Smooth muscle cell (in vitro differentiated cells): Measurements from ENCODE around the gene TUBA4A. TPM values are rescaled to one million over a fixed set of nuclear protein-coding genes. Genes with fewer than 3 reads are reported as not detected.

Experiments
- DNase-seq: peaks from one replicate; lab custom pipeline; 2025; ENCODE audit not compliant: unreplicated experiment; lab: John Stamatoyannopoulos, UW
- H2AFZ ChIP-seq: fragments of 200-600 bp; sonication (generic); 2 replicates; pipeline ENCODE4 v1.6.0; 2016; ENCODE audit warnings: antibody characterized with exemption, low read depth, mild to moderate bottlenecking
- H3F3A ChIP-seq: fragments of 200-600 bp; sonication (generic); 2 replicates; pipeline ENCODE4 v1.6.0; 2017; ENCODE audit warnings: antibody characterized with exemption, low read depth
- H3K27ac ChIP-seq: fragments of 200-600 bp; sonication (generic); 2 replicates; pipeline ENCODE4 v1.5.1; 2016; ENCODE audit warnings: low read depth, mild to moderate bottlenecking
- H3K27me3 ChIP-seq: fragments of 200-600 bp; sonication (generic); 2 replicates; pipeline ENCODE4 v1.6.1; 2016; ENCODE audit warnings: low read depth, mild to moderate bottlenecking
- H3K36me3 ChIP-seq: fragments of 200-600 bp; sonication (generic); 2 replicates; pipeline ENCODE4 v1.5.1; 2016; ENCODE audit warnings: low read depth
- H3K4me1 ChIP-seq: fragments of 200-600 bp; sonication (generic); 2 replicates; pipeline ENCODE4 v1.5.1; 2016; ENCODE audit warnings: low read depth
- H3K4me2 ChIP-seq: fragments of 200-600 bp; sonication (generic); 2 replicates; pipeline ENCODE4 v1.6.0; 2016; ENCODE audit warnings: mild to moderate bottlenecking
- H3K4me3 ChIP-seq: fragments of 200-600 bp; sonication (generic); 2 replicates; pipeline ENCODE4 v1.5.1; 2016; ENCODE audit warnings: mild to moderate bottlenecking
- H3K79me2 ChIP-seq: fragments of 200-600 bp; sonication (generic); 2 replicates; pipeline ENCODE4 v1.6.0; 2016; ENCODE audit warnings: low read depth, mild to moderate bottlenecking
- H3K9ac ChIP-seq: fragments of 200-600 bp; sonication (generic); 2 replicates; pipeline ENCODE4 v1.6.0; 2016; ENCODE audit warnings: low read depth
- H3K9me3 ChIP-seq: fragments of 200-600 bp; sonication (generic); replicated peaks from 2 replicates; pipeline ENCODE4 v1.5.1; 2016; ENCODE audit warnings: low read depth
- H4K20me1 ChIP-seq: fragments of 200-600 bp; sonication (generic); 2 replicates; pipeline ENCODE4 v1.6.0; 2016; ENCODE audit warnings: low read depth
- CTCF ChIP-seq: fragments of 200-600 bp; sonication (generic); IDR thresholded peaks from 2 replicates; pipeline ENCODE4 v1.5.1; 2017; ENCODE audit warnings: borderline replicate concordance, mild to moderate bottlenecking, antibody characterized with exemption; ENCODE audit not compliant: insufficient read depth, poor library complexity, severe bottlenecking
- WGBS: methylation state at CpG from one replicate; pipeline ENCODE4 v1.1.7; 2016; ENCODE audit warnings: low lambda C conversion rate; 5-methylcytosine and 5-hydroxymethylcytosine counted together
- polyA plus RNA-seq: library from polyadenylated mRNA; unstranded; fragments of >200 nt; fragmentation: Nextera tagmentation; extraction: Ambion mirVana; gene quantifications from 2 replicates; pipeline ENCODE4 v1.2.1, GENCODE V29; 2016
- total RNA-seq: library from RNA; depleted of rRNA; stranded (reverse); fragments of >200 nt; gene quantifications from 2 replicates; pipeline ENCODE4 v1.2.3, GENCODE V29; 2014

TUBA4A gene
- total and polyA plus RNA-seq, 2 experiments from 2014 or later = 29.4 to 53.2 TPM

- WGBS = 92% methylated on average over 25 of the region's 25 CpGs
- Histone ChIP-seq H3K9ac (no peak overlapping the region), H3F3A (no peaks in the 10 kb centered on the region), H3K79me2 (no peaks in the 10 kb centered on the region), H3K36me3 (no peaks in the 10 kb centered on the region), H3K9me3 (no peaks in the 10 kb centered on the region), H3K4me2 (no peak overlapping the region), H3K27me3 (no peaks in the 10 kb centered on the region), H4K20me1 (no peaks in the 10 kb centered on the region), H2AFZ (no peak overlapping the region), H3K4me1 (no peaks in the 10 kb centered on the region), H3K27ac (no peak overlapping the region), H3K4me3 (no peak overlapping the region)
- no peak for TF ChIP-seq CTCF
- no peak for DNase-seq
Measured at GRCh38 chr2:219296631-219297391, 43.1 kb upstream of the TUBA4A start.

GRCh38 chr2:219296142-219296541, 42.4 kb upstream of the TUBA4A start:
- H3K27ac ChIP-seq = no peak overlapping the region
- no peaks in the 10 kb centered on the region for H4K20me1 ChIP-seq
- no peak overlapping the region for H3K9ac ChIP-seq
- H3K36me3 ChIP-seq = no peaks in the 10 kb centered on the region
- H3K27me3 ChIP-seq = no peaks in the 10 kb centered on the region
- TF ChIP-seq CTCF = no peak
- H3K4me3 ChIP-seq = no peak overlapping the region
- no peak overlapping the region for H3K4me2 ChIP-seq
- 95% methylated on average over 14 of the region's 14 CpGs for WGBS
- no peak for DNase-seq
- no peaks in the 10 kb centered on the region for H3K9me3 ChIP-seq
- H3K4me1 ChIP-seq = no peaks in the 10 kb centered on the region
- H2AFZ ChIP-seq = no peak overlapping the region
- no peaks in the 10 kb centered on the region for H3K79me2 ChIP-seq
- H3F3A ChIP-seq = no peaks in the 10 kb centered on the region

- H4K20me1 ChIP-seq = no peaks in the 10 kb centered on the region
- DNase-seq = peak; percentile 52
- H3K9me3 ChIP-seq = no peaks in the 10 kb centered on the region
- peak overlapping the region; percentile 93 for H2AFZ ChIP-seq
- H3F3A ChIP-seq = no peaks in the 10 kb centered on the region
- peak; percentile 92 for TF ChIP-seq CTCF
- H3K4me2 ChIP-seq = peak overlapping the region; percentile 89
- peak overlapping the region; percentile 70 for H3K4me3 ChIP-seq
- H3K4me1 ChIP-seq = no peaks in the 10 kb centered on the region
- H3K27ac ChIP-seq = no peak overlapping the region
- H3K79me2 ChIP-seq = no peaks in the 10 kb centered on the region
- 11% methylated on average over 40 of the region's 67 CpGs for WGBS
- H3K27me3 ChIP-seq = no peaks in the 10 kb centered on the region
- H3K36me3 ChIP-seq = no peaks in the 10 kb centered on the region
- no peak overlapping the region for H3K9ac ChIP-seq
Measured at GRCh38 chr2:219294356-219295351, 40.9 kb upstream of the TUBA4A start.
